Kasumi-1 (cell line): Measurements from ENCODE around the gene PRKCE.

Experiments used
- DNase-seq, 2 experiments: peaks; one replicate each; lab custom pipeline; 2025; lab: John Stamatoyannopoulos, UW

Gene PRKCE

GRCh38 chr2:45809205-45809604 is 157.7 kb downstream of the PRKCE start:
- DNase-seq, result no peak

GRCh38 chr2:45812011-45812500 is 160.6 kb downstream of the PRKCE start:
- no peak for DNase-seq

DNA sequence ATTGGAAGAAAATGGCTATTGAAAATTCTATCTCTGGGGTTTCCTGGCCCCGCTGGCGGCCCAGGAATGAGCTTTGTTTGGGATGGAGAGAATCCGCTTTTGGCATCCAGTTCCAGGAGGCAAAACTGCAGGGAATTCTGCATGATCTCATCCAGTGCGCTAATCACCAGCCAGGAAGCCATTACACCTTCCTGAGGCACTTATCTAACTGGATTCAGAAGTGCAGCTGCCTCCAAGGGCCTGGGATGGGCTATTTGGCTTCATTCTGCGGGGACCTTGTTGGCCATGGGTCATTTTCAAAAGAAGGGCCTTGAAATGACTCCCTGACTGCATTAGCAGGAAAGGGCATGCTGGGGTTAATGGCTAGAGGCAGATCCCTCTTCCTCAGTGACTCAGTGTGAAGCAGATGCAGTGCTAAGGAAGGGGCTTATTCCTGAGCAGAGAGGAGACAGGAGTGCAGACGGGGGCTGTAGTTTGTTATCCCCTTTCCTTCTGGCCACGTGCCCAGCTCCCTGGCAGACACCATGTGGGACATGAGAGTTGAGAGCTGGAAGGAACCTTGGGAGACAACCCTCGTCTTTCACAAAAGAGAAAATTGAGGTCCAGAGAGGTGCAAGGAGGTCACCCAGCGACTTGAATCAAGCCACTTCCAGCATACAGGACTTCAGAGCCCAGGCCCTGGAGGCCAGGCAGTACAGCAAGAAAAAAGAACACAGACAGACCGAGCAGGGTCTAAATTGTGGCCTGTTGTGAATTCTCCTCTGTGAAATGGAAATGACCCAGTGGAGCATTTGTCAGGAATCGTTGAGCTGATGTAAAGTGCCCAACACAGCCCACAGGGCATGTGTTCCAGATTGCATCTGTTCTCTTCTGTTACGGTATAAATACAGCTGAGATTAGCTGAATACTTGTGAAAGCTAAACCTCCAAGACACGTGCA is 161.8 kb downstream of the PRKCE start:
- no peak for DNase-seq

DNA sequence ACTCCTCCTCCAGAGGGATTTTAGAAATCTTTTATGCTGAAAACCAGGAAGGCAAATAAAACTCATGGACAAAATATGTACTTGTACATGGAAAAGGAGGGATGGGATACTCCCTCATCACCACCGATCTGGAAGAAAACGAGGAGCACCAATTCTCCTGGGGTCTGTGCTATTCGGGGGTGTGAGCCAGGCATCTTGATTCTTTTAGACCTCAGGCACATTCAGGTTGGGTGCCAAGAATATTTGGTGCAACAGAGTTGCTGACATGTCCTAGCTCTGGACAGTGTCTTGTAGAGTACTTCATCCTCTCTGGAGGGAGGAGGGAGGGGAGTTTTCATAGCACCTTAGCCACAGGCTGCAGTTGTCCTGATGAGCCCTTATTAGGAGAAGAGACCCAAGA is 163.0 kb downstream of the PRKCE start:
- no peak for DNase-seq

- DNase-seq, result no peak
Measured at GRCh38 chr2:45814951-45815621, 163.6 kb downstream of the PRKCE start.

DNA sequence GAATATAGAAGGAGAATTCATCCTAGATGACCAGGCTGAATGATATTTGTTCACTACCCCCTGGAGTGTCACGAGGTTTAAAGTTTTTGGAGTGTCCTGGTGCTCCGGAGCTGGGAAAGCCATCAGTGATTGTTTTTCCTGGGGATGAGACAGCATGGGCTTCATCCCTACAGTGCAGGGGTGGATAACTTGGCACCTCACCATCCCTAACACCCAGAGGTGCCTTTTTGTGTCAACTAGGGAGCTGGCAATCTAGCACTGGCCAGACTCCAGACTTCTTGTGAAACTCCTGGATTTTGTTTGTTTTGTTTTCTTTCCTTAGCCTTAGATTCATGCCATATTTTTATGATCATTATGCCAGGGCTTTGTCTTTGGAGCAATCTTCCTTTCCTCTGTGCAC is 164.8 kb downstream of the PRKCE start:
- DNase-seq, result no peak

DNA sequence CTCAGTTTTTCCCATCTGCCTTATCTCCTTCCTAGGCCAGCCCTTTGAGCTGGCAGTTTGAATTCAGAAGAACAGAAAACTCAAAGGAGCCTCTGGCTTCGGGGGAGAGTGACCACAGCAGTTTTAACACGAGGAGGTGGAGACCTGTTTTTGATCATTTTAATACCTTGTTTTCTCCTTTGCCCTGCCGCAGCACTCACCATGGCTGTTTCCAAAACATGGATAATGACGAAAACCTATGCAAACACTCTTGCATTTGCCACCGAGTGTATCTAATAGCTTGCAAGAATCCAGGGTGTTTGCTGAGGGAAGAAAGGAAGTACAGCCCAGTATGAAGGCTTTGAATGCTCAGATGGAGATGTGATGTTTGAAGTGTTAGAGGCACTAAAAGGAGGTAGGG is 167.1 kb downstream of the PRKCE start:
- no peak for DNase-seq

DNA sequence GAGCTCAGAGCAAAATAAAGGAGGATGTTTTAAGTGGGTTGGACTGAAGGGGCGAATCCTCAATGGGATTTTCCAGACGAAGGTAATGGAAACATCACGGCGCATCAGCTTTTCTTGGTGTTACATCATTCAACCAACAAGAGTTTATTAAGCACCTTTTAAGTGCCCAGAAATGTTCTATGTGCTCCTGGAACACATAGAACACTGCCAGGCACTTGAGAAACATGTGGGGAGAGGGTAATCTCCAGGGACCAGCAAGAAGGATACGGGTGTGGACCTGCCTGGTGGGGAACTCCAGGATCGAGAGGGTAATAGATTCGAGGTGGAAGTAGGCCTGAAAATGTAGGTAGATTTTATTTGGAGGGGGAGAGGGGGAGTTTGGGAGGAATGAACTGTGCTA is 168.6 kb downstream of the PRKCE start:
- DNase-seq, result no peak

GRCh38 chr2:45821558-45822271 is 170.2 kb downstream of the PRKCE start:
- no peak for DNase-seq

DNA sequence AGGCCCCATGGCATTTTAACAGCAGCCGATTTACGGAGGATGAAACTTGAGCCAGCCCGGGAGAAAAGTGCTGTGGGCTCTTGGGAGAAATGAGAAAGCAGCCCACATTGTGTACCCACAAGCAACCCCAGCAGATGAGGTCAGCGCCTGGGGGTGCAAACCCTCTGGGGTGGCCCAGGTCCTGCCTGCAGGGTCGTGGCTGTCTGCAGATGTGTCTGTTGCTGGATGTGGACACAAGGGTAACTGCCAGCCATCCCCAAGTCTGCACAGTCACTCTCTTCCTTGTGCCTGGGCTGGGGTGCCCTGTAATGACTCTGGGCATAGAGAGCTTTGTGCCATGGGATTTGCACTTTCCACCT is 170.8 kb downstream of the PRKCE start:
- no peak for DNase-seq

- no peak for DNase-seq
Measured at GRCh38 chr2:45823723-45824206, 172.3 kb downstream of the PRKCE start.

- no peak for DNase-seq
Measured at GRCh38 chr2:45825001-45825651, 173.7 kb downstream of the PRKCE start.

DNA sequence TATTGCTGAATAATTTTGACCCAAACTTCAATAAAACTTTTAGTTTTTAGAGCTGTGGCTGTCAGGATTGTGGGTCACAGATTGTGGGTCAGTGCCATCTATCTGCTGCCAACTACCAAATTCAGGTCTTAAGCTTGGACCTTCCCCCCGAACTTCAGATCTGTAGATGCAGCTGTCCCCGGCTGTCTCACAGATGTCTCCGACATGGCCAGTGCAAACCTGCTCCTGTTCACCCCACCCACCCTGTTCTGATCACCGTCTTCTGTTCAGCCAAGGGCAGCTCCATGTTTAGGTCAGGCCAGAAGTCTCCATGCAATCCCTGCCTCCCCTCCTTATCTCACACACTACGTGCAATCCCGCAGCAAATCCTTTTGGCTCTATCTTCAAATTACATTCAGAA is 175.0 kb downstream of the PRKCE start:
- DNase-seq, result no peak

GRCh38 chr2:45826884-45827635 is 175.6 kb downstream of the PRKCE start:
- no peak for DNase-seq

DNA sequence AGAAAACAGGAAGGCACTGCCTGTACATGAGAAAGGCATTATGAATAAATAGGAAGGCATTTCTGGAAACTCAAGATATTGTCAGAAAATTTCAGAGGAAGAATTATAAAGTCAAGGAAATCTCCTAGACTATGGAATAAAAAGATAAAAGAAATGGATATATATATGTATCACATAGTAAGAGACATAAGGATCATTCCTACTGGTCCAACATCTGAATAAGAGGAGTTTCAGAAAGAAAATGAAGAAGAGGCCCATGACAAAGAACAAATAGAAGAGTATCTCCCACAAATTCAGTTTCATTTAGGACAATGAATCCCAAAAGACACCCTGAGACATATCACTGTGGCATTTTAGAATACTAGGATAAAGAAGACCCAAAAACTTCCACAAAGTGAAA is 178.8 kb downstream of the PRKCE start:
- no peak for DNase-seq

DNA sequence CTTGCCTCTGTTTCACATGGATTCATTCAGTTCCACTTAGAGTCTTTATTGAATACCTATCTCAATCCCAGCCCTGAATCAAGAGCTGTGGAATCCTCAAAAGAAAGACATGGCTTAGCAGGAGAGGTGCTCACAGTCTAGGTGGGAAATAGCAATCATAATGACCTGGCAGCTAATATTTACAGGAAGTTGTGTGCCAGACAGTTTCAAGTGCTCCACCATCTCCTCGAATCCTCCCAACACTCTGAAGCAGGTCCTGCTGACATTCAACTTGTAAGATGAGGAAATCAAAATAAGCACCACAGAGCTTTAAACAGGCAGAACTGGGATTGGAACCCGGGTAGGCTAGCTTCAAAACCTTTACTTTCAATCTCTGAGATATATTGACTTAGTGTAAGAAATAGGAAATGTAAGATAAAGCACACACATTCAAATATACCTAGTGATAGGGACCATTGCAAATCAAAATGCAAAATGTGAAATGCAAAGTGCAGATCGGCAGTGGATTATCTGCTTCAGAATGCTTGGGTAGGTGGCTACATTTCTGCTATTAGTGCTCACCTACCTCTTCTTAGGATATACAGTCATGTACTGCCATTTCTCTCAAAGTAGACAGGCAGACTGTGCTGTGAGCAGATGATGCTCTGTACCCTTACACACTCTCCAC is 182.0 kb downstream of the PRKCE start:
- DNase-seq, result no peak

GRCh38 chr2:45833968-45834344 is 182.5 kb downstream of the PRKCE start:
- DNase-seq, result peak; percentile 74 to 80

DNA sequence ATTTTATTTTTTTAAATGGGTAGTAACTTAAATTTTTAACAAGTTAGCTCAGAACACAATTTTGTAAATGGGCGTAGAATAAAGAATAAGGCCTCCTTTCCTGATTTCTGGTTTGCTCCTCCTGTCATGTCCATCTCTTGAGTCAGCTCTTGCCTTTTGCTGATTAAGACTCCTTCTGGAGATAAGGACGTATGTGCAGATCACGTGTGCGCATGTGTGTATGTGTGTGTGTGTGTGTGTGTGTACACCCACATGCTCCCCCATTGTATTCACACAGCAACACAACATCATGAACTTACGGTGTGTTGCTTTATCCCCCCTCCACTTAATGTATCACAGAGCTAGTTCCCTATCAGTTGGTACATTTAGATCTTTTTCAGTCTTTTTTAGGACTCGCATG is 182.9 kb downstream of the PRKCE start:
- DNase-seq, result no peak

DNA sequence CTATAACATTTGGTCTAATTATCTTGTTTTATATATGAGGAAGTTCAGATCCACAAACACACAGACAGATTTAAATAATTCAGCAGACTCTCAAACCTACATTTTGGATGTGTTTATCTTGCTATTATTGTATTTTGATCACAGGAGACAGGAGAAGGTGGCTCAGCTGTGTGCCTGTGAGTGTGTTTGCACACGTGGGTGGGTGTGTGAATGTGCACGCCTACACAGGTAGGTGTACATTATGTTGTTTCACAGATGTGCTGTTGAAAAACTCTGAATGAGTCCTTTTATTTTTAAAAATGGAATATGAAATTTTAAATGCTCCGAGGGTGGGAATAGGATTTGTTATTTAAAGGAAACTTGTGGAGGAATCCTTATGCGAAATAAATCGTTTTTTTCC is 183.4 kb downstream of the PRKCE start:
- no peak for DNase-seq

DNA sequence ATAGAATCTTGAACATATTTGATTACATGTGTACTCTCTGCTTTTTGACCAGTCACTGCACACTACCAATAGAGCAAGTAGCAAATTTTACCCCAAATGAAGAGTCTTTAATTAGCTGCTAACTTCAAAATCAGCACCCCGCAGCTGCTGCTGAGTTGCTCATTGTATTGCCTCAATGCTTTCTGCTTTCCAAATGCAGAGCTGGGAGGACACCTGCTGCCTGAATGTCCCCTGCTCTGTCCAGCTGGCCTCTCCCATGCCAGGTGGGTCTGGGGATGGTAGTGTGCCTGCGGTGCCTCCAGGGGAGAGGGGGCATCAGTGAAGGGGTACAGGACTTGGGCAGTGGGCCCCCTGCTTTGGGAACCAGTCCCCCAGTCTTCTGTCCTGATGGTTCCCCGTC is 184.8 kb downstream of the PRKCE start:
- no peak for DNase-seq

- no peak for DNase-seq
Measured at GRCh38 chr2:45836740-45837139, 185.3 kb downstream of the PRKCE start.
